HG02885 (cell line): Measurements from ENCODE around the gene RILPL1.
"Not testable (repeated sequence)": the region's sequence is repeated elsewhere in the genome, so short reads cannot be mapped to it uniquely, and the experiment has no call there.

Experiments
- ATAC-seq: cut with Tn5 transposase; IDR thresholded peaks from one replicate; pipeline ENCODE4 v1.9.1; 2021; ENCODE audit warnings: mild to moderate bottlenecking; ENCODE audit not compliant: unreplicated experiment, poor library complexity

Gene RILPL1

DNA sequence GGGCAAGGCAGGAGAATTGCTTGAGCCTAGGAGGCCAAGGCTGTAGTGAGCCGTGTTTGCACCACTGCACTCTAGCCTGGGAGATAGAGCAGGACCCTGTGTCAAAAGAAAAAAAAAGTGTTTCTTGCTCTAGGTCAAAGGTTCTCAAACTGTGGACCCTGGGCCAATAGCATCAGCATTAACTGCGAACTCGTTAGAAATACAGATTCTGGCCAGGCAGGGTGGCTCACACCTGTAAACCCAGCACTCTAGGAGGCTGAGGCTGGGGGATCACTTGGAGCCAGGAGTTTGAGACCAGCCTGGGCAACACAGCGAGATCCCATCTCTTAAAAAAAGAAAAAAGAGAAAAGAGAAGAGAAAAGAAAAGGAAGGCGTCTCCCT, 97.9 kb downstream of the RILPL1 start:
- no peak for ATAC-seq

GRCh38 chr12:123433615-123434014, 99.9 kb downstream of the RILPL1 start:
- ATAC-seq: no peak

DNA sequence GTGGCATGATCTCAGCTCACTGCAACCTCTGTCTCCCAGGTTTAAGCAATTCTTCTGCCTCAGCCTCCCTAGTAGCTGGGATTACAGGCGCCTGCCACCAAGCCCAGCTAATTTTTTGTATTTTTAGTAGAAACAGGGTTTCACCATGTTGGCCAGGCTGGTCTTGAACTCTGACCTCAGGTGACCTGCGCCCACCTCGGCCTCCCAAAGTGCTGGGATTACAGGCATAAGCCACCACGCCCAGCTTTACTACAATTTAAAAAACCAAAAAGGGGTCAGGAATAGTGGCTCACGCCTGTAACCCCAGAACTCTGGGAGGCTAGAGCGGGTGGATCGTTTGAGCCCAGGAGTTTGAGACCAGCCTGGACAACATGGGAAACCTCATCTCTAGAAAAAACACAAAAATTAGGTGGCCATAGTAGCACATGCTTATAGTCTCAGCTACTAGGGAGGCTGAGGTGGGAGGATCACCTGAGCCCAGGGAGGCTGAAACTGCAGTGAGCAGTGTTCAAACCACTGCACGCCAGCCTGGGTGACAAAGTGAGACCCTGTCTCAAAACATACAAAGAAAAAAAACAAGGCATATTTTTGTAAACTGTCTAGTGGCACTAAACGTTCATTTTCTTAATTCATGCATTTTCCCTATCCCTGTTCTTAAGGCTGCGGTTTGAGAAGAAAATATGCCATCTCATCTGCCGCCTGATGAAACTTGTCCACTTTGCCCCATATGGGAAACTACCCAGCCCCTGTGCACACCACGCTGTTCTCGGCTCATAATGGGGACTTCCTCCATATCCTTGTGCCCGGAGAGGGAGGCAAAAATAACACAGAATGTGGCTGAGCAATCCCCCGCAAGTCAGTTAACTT, 101.3 kb downstream of the RILPL1 start:
- ATAC-seq: not testable (repeated sequence)

- ATAC-seq: not testable (repeated sequence)
Measured at GRCh38 chr12:123429101-123429500, 104.4 kb downstream of the RILPL1 start.

- ATAC-seq: no peak
Measured at GRCh38 chr12:123428591-123428990, 104.9 kb downstream of the RILPL1 start.

DNA sequence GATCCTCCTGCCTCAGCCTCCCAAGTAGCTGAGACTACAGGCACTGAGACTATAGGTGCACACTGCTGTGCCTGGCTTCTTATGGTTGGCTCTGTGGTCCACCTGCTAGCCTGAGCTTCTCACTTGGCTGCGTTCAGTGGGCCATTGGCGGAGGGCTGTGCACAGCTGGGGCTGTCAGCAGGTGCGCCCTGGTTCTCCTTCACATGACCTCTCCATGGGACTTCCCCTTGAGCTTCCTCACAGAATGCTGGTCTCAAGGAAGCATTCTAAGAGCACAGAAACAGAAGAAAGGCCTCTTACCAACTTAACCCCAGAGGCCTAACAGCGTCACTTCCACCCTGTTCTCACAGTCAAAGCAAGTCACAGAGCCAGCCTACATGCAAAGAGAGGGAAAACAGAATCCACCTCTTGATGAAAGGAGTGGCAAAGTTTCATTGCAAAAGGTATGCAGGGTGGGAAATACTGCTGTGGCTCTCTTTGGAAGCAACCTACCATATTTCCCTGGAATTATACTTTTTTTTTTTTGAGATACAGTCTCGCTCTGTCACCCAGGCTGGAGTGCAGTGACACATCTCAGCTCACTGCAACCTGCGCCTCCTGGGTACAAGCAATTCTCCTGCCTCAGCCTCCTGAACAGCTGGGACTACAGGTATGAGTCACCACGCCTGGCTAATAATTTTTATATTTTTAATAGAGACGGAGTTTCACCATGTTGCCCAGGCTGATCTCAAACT, 106.3 kb downstream of the RILPL1 start:
- ATAC-seq: peak; percentile 93

GRCh38 chr12:123421314-123421713, 112.2 kb downstream of the RILPL1 start:
- ATAC-seq: no peak
